Measurements from ENCODE around the gene MSI2.
"Not testable (repeated sequence)": the region's sequence is repeated elsewhere in the genome, so short reads cannot be mapped to it uniquely, and the experiment has no call there.

Gene MSI2

DNA sequence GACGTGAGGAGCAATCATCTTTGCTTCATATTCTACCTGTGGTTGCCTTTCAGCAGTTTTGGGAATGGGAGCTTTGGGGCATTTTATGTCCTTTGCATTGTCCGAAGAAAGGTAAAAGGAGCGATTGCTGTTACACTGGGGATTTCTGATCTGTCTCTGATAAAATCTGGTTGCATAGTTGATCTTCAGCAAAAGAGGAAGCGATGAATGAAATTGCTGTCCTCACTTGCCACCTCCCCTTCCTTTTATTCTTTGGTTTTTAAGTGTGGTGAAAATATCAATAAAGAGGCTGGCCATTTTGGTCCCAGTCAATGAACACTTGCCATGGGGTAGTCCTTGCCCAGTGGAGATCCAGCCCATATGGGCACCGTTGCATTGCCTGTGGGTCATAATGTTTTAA is 236.8 kb downstream of the MSI2 start:
- FAIRE-seq = no peak

DNA sequence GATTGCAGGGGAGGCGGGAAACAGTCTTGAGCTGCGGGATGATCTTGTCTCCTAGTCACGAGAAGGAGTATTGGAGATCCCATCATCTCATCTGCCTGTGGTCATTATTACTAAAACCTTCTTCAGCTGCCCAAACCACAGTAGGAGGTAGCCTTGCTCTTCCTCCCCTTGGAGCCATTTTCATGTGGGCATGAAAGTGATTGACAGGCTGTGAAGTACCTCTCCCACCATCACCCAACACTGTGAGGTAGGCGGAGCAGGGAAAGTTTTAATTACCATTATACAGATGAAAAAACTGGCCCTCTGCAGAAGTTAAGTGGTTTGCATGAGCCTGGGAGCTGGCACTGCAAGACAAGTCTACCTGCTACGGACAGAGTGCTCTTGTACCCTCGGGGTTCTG is 237.3 kb downstream of the MSI2 start:
- no peak for FAIRE-seq

DNA sequence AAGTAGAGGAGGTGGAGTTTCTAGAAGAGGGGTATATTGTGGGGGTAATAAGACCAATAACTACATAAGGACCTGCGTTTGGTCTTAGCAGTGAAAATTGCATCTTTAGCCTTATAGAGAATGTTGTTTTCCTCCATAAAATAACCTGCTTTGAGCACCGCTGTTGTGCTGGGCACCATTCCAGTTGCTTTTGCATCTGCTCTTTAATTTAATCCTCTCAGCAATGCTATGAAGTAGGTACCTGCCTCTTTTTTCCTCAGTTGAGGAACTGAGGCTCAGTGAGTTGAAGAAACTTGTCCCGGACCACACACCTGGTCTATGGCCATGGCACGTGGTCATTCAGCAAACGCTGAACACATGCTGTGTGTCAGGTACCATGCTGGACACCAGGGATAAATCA is 238.1 kb downstream of the MSI2 start:
- FAIRE-seq = no peak

DNA sequence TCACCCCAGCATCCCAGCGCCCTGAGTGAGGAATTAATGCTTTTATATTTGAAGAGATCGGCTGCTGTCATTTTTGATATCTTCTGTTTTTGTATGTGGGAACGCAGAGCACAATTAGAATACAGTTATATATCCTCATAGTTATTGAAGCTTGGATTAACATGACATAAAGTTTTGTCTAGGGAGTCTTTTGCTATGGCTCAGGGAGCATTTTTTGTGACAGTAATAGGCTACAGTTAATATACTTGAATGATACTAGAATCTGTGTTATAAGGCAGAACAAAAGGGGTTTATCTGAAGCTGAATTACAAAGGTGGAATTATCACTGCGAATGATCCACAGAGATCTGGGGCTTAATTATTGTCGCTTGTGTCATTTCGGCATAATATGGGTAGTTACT is 239.4 kb downstream of the MSI2 start:
- no peak for FAIRE-seq

DNA sequence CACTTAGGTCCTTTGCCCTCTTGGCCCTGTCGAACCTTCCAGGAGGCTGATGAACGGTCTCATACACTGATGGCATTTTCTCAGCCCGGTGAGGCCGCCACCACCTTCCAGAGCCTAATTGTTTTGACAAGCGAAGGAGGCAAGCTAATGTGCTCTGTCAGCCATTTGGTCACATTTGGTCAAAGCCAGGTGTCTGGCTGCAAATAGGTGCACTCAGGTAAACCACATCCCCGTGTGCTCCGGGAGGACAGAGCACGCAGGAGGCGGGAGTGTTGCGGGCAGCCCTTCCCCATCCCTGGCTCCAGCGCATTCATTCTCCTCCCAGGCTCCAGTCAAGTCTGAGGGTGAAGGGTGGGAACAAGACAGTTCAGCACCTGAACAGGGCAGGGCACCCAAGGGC is 240.1 kb downstream of the MSI2 start:
- no peak for FAIRE-seq

DNA sequence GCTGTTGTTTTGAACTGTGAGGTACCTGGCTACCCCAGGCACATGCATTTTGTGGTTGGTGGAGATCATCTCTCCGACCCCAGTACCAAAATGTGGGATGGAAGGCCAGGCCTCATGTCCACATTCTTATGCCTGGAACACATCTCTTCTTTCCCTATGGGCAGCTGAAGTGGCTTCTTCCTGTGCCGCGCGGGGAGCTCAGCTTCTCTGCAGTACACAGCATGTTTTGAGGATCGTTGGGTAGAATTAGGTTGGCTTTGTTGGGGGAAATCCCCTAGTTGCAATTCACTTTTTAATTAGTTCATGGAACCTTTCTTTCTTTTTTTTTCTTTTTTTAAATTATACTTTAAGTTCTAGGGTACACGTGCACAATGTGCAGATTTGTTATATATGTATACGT is 242.1 kb downstream of the MSI2 start:
- FAIRE-seq = no peak

DNA sequence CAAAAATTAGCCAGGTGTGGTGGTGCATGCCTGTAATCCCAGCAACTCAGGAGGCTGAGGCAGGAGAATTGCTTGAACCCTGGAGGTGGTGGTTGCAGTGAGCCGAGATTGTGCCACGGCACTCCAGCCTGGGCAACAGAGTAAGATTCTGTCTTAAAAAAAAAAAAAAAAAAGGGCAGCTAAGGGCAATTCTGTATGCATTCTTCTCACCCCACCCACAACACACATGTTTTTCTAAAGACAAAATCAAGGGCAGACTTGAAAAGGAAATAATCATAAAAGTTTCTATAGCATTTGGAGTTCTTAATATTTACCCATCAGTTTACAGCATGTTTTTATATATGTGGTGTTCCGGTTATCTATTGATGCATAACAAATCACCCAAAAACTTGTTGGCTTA is 242.9 kb downstream of the MSI2 start:
- not testable (repeated sequence) for FAIRE-seq

DNA sequence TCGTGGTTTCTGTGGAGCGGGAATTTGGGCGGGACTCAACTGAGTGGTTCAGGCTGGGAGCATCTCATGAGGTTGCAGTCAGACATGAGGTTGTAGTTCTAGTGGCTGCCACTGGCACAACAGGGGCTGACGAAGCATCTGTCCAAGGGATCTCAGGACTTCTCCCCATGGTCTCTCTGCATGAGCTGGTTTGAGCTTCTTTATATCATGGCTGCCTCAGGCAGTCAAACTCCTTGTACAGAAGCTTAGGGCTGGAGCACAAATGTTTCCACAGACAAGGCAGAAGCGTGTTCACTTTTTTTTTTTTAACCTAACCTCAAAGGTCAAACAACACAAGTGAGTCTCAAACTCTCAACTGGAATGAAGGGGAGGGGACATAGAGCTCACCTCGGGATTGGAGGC is 243.3 kb downstream of the MSI2 start:
- no peak for FAIRE-seq

DNA sequence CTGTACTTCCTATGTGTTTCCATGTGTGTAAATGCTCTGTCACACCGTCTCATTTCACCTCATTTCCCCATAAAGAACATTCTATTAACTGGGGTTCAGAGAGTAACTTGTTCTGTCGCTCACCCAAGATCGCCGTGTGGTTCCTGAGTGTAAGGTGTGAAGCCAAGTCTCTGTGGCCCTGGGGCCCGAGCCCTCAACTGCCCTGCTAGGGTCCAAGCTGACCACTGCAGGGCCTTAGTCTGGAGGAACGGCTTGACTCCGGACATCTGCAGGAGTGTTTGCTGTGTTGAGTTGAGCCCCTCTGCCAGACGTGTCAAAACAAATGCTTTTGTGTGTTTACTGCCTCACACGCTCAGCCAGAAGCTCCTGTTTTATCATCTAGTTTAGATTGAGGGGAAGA is 244.7 kb downstream of the MSI2 start:
- FAIRE-seq = no peak

DNA sequence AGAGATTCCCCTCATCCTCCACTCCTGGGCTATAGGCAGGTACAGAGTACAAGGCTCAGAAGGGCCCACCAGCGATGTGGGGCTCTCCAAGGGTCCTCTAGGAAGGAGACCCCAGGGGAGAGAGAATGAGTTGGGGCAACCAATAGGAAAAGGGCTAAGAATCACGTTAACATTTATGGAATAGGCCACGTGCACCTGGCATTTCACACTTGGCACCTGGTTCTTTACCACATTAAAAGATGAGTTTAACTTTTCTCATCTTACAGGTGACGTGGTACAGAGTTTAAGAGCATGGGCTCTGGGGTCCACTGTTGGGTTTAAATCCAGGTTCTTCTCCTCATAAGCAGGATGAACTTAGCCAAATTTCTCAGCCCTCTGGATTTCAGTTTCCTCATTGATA is 245.7 kb downstream of the MSI2 start:
- no peak for FAIRE-seq

DNA sequence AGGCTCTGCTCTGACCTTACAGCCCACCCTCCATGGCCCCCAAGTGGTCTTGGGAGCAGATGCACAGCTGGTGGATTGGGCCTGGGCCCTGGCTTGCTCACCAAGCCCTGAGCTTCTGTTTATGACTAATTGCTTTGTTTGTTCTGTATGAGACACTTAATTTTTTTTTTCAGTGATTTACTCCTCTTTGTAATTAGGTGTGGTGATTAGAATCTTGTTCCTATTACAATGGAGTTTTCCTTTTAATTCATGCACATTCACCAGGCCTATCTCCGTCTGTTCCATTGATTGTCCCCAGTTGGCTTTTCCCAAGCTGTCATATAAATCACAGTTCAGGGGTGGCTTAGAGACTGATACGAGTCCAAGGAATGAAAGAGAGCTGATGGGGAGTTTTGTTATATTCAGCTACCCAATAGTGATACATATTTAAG is 246.5 kb downstream of the MSI2 start:
- no peak for FAIRE-seq

DNA sequence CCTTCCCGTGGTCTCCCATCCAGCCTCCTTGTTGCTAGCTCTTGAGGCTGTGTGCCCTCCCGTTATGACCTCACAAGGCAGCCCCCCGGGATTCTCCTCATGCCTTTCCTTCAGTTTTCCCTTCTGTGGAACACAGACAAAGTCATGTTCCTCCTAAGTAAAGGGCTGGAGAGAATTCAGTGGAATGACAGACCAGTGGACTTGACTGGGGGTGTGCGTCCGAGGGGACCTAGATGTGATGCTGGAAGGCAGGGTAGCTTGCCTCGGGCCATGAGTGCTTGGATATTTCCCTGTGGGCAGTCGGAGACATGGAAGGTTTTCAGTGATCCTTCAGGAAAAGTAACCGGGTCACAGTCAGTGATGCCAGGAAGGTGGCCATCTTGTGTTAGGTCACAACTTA is 247.9 kb downstream of the MSI2 start:
- FAIRE-seq = no peak

DNA sequence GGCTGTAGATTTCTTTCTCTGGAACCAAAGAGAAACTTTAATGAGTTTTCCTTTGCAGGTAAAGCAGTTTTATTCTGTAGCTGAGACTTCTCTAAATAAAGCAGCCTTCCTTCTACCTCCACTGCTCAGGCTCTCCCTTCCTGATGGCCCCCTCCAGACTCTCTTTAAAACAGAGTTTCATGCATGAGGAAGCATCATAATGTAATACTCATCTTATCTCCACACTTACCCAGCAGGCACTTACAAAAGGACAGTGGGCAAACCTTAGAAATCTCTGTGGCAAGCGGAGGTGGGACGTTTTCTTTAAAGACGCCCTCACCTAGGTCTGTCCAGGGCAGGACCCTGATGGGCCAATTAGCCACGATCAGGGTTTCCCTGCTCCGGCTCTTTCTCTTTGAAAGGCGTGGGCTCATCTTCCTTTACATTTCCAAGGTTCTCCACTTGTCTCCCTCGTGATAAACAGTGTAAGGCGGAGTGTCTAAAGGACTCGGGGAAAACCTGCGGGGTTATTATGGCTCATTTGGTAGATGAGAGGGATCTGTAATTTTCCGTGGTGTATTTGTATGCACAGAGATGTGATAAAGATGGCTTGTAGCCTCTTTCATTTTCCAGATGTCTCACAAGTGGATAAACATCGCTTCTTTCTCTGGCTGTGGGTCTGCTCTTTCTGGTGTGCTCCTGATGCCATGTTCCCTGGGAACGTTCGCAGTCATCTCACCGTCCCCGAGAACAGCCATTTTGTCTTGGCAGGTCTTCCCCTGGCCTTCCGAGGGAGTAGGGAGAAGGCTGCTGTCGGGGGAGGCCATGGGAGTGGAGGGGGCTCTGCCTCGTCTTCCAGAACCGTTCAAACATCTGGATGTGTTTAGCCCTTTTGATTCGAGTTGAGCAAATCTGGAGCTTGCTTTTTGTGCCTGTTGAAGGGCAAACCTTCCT is 249.8 kb downstream of the MSI2 start:
- no peak for FAIRE-seq

DNA sequence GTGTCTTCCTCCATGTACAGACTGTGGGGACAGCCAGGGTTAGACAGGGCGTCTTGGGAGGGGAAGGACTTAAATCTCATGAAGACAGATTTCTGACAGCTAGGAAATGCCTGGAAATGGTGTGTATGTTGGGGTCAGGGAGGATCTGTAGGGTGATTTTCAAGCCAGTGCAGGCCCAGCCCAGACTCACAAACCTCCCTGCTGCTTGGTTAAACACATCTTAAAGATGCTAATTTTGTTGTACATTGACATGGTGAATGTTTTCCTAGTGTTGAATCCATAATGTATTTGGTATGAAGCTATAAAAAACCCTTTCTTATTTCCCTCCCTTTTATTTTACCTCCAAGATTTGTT is 250.4 kb downstream of the MSI2 start:
- FAIRE-seq = no peak

DNA sequence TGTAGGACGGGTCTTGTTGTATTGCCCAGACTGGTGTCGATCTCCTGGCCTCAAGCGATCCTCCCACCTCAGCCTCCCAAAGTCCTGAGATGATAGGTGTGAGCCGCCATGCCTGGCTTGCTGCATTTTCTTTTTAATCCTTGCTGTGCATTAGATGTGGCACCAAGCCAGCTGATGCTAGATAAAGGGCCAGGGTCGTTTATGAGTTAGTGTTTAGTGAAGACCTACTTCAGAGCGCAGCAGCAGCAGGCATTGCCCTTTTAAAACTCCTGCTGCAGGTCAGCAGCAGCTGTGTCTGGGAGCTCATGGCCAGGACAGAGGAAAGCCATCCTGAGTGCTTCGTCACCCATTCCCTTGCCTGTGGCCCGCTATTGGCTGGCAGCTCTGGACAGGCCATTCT is 251.5 kb downstream of the MSI2 start:
- no peak for FAIRE-seq

DNA sequence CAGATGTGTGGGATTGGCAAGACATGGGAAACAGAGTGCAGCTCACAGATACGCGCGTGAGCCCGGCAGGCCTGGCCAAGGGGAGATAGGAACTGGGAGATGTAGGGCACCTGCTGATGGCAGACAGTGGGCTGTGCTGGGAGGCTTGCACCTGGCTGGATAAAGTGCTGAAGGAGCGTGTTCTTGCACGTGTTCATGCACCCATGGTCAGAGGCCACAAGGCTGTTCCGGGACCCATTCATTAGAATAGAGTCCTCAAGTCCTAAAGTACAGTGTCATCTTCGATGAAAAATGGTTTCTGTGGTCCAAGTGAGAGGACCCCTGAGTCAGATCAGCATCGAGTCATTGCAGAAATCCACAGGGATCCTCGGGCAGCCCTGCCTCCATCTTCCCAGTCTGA is 252.3 kb downstream of the MSI2 start:
- no peak for FAIRE-seq

DNA sequence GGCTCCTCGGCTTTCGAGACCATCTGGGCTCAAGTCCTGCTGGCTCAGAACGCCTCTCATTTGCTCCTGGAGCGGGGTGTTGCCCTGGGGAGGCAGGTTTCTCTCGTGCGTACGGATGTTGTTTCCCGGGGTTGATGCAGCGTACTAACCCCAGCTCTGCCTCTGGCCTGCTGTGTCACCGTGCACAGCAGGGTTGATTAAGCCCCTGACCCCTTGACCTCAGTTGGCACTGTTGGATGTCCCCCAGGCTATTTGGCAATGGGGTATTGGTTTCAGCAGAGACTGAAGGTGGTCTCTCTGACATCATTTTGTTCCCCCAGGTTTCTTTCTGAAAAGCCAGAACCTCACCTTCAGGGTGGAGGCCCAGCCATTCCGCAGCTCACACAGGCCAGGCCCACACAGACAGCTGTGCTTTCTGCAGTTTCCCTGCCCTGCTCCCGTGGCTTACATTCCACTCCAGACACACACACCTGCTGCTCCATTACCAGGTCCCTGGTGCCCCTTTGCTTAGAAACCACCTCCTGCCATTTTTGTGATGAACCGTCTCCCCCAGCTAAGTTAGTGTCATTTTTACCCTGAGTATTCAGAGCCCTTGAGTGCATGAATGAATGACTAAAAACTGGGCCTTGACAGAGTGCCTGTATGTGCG is 255.3 kb downstream of the MSI2 start:
- no peak for FAIRE-seq

DNA sequence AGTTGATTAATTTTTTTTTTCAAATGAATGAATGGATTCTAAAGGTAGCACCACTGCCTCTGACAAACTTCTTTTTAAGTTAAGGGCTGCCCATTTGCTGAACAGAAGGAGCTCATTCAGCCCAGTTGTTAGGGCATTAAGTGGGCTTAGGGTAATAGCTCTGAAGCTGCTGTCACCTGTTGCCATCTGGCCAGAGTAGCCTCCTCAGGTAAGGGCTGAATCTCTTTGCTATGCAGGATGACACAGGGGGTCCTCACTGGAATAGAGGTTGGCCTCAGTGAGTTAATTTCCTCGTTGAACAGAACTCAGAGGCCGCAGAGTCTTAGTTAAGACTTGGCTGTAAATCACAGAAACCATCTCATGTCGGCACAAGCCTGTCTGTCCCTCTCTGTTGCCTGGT is 255.9 kb downstream of the MSI2 start:
- no peak for FAIRE-seq

DNA sequence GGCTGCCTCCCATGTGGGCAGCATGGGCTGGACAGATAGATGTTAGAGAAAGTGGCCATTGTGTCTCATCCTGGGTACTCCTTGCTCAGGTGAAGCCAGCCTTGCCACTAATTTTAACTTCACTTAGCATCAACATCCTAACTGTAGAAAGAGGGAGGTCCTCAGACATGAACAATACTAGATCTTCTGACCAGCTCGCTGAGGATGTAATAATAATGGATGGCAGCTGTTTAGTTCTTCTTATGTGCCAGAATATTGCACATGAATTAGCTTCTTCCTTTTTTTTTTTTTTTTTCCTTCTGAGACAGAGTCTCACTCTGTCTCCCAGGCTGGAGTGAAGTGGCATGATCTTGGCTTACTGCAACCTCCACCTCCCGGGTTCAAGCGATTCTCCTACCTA is 256.4 kb downstream of the MSI2 start:
- no peak for FAIRE-seq

DNA sequence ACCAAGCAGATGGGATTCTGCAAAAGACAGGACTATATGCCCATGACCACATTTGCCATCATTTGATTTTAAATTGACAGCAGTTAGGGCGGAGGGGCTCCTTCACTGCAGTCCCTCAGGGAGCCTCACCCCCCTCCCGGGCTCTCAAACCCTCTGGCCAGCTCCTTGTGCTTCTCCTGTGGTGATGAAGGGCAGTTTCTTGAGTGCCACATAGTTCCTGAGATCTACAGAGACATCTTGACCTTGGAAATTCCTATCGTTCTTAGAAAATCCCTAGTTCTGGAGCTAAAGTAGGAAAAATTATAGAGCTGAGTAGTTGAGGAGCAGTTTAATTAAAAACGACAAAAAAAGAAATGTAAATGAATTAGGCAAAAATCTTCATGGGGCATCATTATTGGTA is 257.2 kb downstream of the MSI2 start:
- no peak for FAIRE-seq

DNA sequence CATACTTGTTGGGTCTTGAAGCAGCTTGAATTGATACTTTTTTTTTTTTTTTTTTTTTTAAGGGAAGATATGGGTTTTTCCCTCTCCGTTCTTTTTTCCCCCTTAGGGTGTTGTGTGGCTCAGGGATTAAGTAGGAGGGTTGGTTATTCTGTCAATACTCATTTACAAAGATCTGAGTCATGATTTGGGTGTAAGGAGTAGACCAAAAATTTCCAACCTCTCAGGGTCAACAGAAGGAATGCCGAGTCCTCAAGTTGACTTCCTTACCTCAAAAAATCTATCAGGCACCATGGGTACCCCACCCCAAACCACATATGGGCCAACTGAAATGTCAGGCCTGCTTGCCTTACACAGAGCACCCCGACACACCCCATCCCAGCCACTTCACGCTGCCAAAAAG is 258.3 kb downstream of the MSI2 start:
- FAIRE-seq = no peak

DNA sequence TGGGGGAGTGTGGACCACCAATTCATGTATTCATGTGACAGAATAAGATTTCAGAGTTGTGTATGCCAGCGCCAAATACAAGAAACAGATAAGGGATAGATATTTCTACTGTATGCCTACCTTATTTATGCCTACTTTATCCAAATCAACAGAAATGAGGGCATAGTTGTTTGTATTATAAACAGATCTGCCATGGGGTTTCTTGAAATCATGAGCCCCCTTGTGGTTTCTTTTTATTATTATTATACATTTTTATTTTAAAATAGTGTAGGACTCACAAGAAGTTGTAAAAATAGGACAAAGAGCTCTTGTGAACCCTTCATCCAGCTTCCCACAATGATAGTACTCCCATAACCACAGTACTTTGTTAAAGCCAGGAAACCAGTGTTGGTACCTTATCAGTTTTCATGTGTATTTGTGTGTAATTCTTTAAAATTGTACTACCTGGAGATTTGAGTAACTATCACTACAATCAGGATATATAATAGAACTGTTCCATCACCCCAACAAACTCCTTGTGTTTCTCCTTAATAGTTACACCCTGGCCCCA is 259.4 kb downstream of the MSI2 start:
- no peak for FAIRE-seq

DNA sequence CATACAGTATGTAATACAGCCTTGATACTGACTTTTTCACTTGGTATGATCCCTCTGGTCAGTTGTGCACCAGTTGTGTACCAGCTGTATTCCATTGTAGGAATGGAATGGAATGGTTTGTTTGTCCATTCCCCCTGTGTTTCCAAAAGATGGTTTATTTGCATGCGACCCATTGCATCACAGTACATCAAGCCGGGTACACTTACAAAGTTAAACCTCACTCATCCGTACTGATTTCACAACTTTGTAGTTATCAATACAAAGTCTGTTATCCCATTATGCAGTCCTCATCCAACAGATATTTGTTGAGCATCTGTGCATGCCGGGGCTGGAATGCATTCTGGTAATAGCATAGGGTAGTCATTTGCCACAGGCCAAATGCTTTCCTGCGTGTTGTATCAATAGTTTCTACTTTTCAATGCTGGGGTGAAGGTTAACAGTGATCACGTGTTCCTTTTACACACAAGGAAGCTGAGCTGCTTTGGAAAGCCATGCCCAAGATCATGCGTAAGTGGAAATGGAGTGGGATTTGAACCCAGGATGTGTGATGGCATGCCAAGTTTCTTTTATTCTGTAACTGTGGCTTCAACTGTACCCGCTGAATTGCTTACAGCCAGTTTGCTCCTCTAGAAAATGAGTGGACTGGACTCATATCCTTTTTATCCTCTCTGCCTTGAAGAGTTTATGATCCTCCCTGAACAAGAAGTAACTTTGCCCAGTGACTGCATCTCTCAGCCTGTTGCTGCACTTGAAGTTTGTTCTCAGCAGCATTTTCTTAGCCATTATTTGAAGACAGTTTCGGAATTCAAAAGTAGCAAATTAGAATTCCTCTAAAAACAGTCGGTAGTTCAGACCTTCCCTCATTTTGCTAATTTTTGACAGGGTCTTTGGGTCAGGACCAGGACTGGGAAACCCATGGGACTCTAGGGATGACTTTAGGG is 260.2 kb downstream of the MSI2 start:
- FAIRE-seq = no peak

Data from islet of Langerhans (tissue), 1 donor.